ENCODE results near the gene SIAH3. TPM values are rescaled to one million over a fixed set of nuclear protein-coding genes. Genes with fewer than 3 reads are reported as not detected.

The SIAH3 gene
- total RNA-seq, 1 experiment from 2014 or later = not detected

DNA sequence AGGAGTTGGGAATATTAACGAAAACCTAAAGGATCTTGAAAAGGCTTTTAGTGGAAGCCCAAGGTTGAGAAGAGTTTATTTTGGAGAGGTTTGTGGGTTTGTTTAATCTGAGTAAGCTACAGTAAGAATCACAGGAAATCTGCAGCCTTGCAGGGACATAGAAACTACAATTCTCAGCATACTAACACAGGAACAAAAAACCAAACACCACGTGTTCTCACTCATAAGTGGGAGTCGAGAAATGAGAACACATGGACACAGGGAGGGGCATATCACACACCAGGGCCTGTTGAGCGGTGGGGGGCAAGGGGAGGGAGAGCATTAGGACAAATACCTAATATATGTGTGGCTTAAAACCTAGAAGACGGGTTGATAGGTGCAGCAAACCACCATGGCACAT lies 8.7 kb upstream of the SIAH3 start:
- Histone ChIP-seq H3K4me1 (ENCODE audit: control insufficient read depth in 1 of 2, insufficient read depth in 2 of 2, low read length in 2 of 2) (no peaks in the 10 kb centered on the region), H3K27ac (ENCODE audit: low read depth, low read length) (no peak overlapping the region), H3K36me3 (ENCODE audit: control insufficient read depth in 1 of 2, insufficient read depth in 2 of 2, low read length in 2 of 2) (no peaks in the 10 kb centered on the region), H3K79me2 (ENCODE audit: insufficient read depth, low read length) (no peaks in the 10 kb centered on the region), H3K9ac (ENCODE audit: low read length) (no peak overlapping the region), H3K4me2 (ENCODE audit: low read length) (no peak overlapping the region), H3K9me3 (ENCODE audit: control insufficient read depth in 1 of 2, insufficient read depth in 1 of 2, low read depth in 1 of 2, low read length in 2 of 2) (no peaks in the 10 kb centered on the region), H4K20me1 (ENCODE audit: insufficient read depth) (no peaks in the 10 kb centered on the region), H3K9me2 (ENCODE audit: insufficient read depth) (no peaks in the 10 kb centered on the region), H3K27me3 (ENCODE audit: insufficient read depth, low read length) (0 out of 2 replicates have a peak, but pooled peaks cover 8% of the 10 kb centered on the region), H3K4me3 (replicated peaks in 1 of 2; ENCODE audit: low read depth in 1 of 2, low read length in 2 of 2) (no peak overlapping the region), H2AFZ (ENCODE audit: low read depth, low read length, poor library complexity, severe bottlenecking) (no peak overlapping the region)
- ChIA-PET CTCF (no interaction called here), POLR2A (no interaction called here), RAD21 (ENCODE audit: low non-redundant PET in 1 of 2, low total read pairs in 2 of 2, uncharacterized antibody in 2 of 2, unreplicated experiment in 2 of 2) (no interaction called here)
- ATAC-seq = no peak
- no TSS peak for BruUV-seq (replicated peaks)
- DNase-seq (ENCODE audit: low read depth, low spot score) = no peak
- intact Hi-C loops (cut with micrococcal nuclease) = no loop called here
- TF ChIP-seq EGR1 (IDR thresholded peaks at IDR 0.05; ENCODE audit: low read depth) (no peak), ELF1 (IDR thresholded peaks at IDR 0.05; ENCODE audit: borderline replicate concordance, low read depth) (no peak), ZNF274 (IDR thresholded peaks at IDR 0.05; ENCODE audit: low read depth, low read length) (no peak), SRF (IDR thresholded peaks at IDR 0.05; ENCODE audit: low read depth) (no peak), SIN3A (IDR thresholded peaks at IDR 0.05; ENCODE audit: low read depth) (no peak), FOSL1 (IDR thresholded peaks at IDR 0.05; ENCODE audit: low read depth) (no peak), EZH2phosphoT487 (IDR thresholded peaks at IDR 0.05; ENCODE audit: borderline replicate concordance) (no peak), POLR2AphosphoS5 (IDR thresholded peaks at IDR 0.05; ENCODE audit: low read depth, low read length) (no peak), EZH2 (IDR thresholded peaks at IDR 0.05) (no peak), CEBPB (IDR thresholded peaks at IDR 0.05; ENCODE audit: low read depth) (no peak)
- TF ChIP-seq, protein P1, sequence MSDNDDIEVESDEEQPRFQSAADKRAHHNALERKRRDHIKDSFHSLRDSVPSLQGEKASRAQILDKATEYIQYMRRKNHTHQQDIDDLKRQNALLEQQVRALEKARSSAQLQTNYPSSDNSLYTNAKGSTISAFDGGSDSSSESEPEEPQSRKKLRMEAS (IDR thresholded peaks at IDR 0.05) = no peak
- TF ChIP-seq, protein P2, sequence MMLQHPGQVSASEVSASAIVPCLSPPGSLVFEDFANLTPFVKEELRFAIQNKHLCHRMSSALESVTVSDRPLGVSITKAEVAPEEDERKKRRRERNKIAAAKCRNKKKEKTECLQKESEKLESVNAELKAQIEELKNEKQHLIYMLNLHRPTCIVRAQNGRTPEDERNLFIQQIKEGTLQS (IDR thresholded peaks at IDR 0.05) = no peak
- TF ChIP-seq, protein P3, sequence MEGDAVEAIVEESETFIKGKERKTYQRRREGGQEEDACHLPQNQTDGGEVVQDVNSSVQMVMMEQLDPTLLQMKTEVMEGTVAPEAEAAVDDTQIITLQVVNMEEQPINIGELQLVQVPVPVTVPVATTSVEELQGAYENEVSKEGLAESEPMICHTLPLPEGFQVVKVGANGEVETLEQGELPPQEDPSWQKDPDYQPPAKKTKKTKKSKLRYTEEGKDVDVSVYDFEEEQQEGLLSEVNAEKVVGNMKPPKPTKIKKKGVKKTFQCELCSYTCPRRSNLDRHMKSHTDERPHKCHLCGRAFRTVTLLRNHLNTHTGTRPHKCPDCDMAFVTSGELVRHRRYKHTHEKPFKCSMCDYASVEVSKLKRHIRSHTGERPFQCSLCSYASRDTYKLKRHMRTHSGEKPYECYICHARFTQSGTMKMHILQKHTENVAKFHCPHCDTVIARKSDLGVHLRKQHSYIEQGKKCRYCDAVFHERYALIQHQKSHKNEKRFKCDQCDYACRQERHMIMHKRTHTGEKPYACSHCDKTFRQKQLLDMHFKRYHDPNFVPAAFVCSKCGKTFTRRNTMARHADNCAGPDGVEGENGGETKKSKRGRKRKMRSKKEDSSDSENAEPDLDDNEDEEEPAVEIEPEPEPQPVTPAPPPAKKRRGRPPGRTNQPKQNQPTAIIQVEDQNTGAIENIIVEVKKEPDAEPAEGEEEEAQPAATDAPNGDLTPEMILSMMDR (IDR thresholded peaks at IDR 0.05 in 2 of 3, conservative IDR thresholded peaks at IDR 0.05 in 1 of 3; ENCODE audit: borderline replicate concordance in 1 of 3, insufficient read depth in 1 of 3, low read depth in 2 of 3, low read length in 2 of 3) = no peak
- TF ChIP-seq, protein P4, sequence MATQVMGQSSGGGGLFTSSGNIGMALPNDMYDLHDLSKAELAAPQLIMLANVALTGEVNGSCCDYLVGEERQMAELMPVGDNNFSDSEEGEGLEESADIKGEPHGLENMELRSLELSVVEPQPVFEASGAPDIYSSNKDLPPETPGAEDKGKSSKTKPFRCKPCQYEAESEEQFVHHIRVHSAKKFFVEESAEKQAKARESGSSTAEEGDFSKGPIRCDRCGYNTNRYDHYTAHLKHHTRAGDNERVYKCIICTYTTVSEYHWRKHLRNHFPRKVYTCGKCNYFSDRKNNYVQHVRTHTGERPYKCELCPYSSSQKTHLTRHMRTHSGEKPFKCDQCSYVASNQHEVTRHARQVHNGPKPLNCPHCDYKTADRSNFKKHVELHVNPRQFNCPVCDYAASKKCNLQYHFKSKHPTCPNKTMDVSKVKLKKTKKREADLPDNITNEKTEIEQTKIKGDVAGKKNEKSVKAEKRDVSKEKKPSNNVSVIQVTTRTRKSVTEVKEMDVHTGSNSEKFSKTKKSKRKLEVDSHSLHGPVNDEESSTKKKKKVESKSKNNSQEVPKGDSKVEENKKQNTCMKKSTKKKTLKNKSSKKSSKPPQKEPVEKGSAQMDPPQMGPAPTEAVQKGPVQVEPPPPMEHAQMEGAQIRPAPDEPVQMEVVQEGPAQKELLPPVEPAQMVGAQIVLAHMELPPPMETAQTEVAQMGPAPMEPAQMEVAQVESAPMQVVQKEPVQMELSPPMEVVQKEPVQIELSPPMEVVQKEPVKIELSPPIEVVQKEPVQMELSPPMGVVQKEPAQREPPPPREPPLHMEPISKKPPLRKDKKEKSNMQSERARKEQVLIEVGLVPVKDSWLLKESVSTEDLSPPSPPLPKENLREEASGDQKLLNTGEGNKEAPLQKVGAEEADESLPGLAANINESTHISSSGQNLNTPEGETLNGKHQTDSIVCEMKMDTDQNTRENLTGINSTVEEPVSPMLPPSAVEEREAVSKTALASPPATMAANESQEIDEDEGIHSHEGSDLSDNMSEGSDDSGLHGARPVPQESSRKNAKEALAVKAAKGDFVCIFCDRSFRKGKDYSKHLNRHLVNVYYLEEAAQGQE (IDR thresholded peaks at IDR 0.05; ENCODE audit: low read depth) = no peak
